ENCODE data around the gene ANKRD13D. TPM values are rescaled to one million over a fixed set of nuclear protein-coding genes. Genes with fewer than 3 reads are reported as not detected.

The ANKRD13D gene
- total RNA-seq: 10 to 100 TPM; 67.7 to 75.4 (median 69.8) TPM

DNA sequence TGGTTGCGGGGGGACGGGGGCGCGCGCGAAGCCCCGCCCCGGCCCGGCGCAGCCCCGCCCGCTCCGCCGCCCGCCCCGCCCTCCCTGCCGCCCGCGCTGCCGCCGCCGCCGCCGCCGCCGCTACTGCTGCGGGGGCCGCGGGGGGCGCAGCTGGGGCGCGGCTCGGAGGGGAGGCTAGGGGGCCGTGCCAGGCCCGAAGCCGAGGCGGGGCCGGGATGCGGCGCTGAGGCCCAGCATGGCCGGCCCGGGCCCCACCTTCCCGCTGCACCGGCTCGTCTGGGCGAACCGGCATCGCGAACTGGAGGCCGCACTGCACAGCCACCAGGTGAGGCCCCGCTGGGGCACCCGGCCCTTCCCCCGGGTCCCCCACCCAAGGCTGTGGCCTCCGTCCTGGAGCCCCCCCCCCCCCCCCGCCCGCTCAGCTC is at the start of gene ANKRD13D:
Gene ANKRD13D (plus strand): TSS at position 78 of the 425 bp plus-strand sequence. CDS start 158 bp downstream, at position 236.
- ATAC-seq (no peak), DNase-seq (no peak)
- peaks cover 63% of the 10 kb centered on the region for H3K4me1 Mint-ChIP-seq (ENCODE audit: low read depth)
- H3K27me3 Mint-ChIP-seq (ENCODE audit: low read depth): no peaks in the 10 kb centered on the region
- no peaks in the 10 kb centered on the region for H3K9me3 Mint-ChIP-seq
- H3K4me3 Mint-ChIP-seq: peak within 1 kb of the TSS; percentile 90
- peaks cover 11% of the 10 kb centered on the region for H3K36me3 Mint-ChIP-seq (ENCODE audit: insufficient read depth)

DNA sequence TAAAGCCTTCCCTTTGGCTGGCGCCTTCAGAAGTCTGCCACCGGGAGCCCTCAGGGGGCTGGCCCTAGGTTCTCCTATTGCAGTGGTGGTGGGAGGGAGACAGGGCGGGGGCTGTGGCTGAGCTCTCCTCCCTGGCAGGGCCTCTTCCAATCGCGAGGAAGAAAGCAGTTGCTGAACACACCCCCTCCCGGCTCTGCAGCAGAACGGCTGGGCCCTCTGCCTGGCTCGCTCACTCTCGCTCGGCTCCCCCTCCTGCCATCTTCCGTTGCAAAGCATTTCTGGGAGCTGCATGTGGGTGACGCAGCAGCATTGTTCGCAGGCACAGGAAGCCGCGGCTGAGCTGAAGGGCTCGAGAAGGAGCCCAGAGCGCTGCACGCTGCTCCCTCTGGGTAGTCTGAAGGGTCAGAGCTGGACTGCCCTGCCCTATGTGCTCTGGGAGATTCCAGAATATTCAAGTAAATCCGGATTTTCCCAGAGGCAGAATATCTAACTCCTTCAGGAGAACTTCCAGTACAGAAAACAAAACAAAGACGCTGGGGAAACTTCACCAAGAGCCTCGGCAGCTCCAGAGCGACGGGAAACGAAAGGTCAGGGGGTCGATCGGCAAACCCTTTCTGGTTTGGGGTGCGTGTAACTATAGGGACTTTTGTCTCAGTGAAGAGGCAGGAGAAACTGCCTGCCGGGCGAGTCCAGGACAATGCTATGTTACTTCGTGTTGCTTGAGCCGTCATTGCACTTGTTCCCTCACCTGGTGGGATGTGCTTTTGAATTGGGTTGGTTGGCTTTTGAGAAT is 49.1 kb upstream of the ANKRD13D start:
- Mint-ChIP-seq H3K27me3 (ENCODE audit: low read depth) (no peaks in the 10 kb centered on the region), H3K9me3 (no peaks in the 10 kb centered on the region), H3K4me3 (peak overlapping the region; percentile 100), H3K4me1 (ENCODE audit: low read depth) (peaks cover 46% of the 10 kb centered on the region), H3K36me3 (ENCODE audit: insufficient read depth) (peaks cover 37% of the 10 kb centered on the region)
- peak; percentile 91 to 96 for ATAC-seq
- peak; percentile 93 for DNase-seq

DNA sequence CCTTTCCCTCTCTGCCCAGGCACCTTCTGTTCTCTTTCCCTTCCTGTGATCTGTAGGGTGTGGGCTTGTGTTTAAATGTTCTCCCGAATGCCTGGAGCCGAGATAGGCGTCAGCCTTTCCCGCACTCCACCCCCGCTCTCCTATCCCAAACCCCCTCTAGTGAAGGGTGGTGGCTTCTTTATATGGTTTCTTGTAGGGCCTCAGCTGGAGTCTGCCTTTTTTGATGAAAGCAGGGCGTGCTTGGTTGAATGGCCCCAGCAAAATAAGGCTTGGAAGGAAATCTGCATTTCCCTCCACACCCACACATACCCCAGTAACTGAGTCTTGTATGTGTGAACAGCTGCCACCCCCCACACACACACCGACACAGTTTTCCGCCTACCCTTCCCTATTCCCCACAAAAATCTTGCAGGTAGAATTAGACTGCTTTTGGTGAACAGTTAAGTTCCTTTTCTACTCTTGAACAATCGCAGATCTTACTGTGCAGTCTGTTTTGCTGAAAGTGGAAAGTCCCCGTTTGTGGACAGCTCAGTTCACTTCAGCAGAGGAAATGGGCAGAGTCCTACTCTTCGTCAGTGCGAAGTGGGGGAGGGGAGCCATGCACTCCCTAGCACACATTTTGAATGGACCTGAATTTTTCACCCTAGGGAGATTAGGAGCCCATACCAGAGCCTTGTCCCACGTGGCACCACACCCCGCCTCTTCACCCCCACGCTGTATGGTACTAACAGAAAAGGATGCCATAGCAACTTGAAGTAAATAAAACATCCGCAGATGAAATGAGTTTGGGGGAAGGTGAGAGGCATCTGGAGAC is 48.3 kb upstream of the ANKRD13D start:
- DNase-seq (peak; percentile 66), ATAC-seq (peak; percentile 63)
- peaks cover 49% of the 10 kb centered on the region for H3K4me1 Mint-ChIP-seq (ENCODE audit: low read depth)
- H3K9me3 Mint-ChIP-seq: no peaks in the 10 kb centered on the region
- peaks cover 44% of the 10 kb centered on the region for H3K36me3 Mint-ChIP-seq (ENCODE audit: insufficient read depth)
- peak overlapping the region; percentile 100 for H3K4me3 Mint-ChIP-seq
- no peaks in the 10 kb centered on the region for H3K27me3 Mint-ChIP-seq (ENCODE audit: low read depth)

DNA sequence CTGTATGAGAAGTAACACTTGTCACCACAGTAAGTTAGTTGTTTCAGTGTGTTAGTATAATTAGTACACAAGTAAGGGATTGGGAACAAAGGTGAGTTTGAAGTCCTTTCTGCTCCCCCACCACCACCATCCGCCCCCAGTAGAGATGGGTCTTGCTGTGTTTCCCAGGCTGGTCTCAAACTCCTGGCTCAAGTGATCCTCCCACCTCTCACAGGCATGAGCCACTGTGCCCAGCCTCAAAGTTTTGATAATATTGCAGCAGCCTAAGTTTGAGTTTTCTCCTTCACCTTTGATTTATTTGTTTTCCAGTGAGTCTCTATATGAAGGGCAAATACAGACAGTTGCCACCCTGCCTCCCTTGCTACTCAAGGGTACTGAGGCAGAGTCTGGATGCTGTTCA is 46.6 kb upstream of the ANKRD13D start:
- ATAC-seq (no peak), DNase-seq (no peak)
- no peaks in the 10 kb centered on the region for H3K9me3 Mint-ChIP-seq
- H3K36me3 Mint-ChIP-seq (ENCODE audit: insufficient read depth): peaks cover 52% of the 10 kb centered on the region
- peaks cover 56% of the 10 kb centered on the region for H3K4me1 Mint-ChIP-seq (ENCODE audit: low read depth)
- H3K27me3 Mint-ChIP-seq (ENCODE audit: low read depth): no peaks in the 10 kb centered on the region
- peak overlapping the region; percentile 100 for H3K4me3 Mint-ChIP-seq

DNA sequence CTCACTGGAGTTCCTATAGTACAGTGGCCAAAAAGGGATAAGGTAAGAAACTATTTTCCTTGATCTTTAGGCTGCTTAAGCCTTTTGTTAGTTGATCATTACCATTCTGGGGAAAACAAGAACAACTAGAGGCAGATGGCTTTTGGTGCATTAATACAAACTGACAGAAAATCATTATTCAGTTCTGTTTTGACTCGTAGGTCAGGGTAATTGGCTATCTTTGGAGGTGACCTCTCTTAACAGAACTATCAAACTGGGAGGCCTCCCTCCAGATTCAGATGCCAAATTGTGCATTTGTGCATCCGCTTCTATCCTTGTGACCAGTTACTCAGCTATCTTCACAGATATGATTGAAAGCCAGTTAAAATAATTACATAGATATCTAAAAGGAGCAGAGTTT is 46.1 kb upstream of the ANKRD13D start:
- no peak for DNase-seq
- H3K4me1 Mint-ChIP-seq (ENCODE audit: low read depth): peaks cover 56% of the 10 kb centered on the region
- H3K27me3 Mint-ChIP-seq (ENCODE audit: low read depth): no peaks in the 10 kb centered on the region
- H3K4me3 Mint-ChIP-seq: peak overlapping the region; percentile 100
- peaks cover 55% of the 10 kb centered on the region for H3K36me3 Mint-ChIP-seq (ENCODE audit: insufficient read depth)
- H3K9me3 Mint-ChIP-seq: no peaks in the 10 kb centered on the region
- no peak for ATAC-seq

DNA sequence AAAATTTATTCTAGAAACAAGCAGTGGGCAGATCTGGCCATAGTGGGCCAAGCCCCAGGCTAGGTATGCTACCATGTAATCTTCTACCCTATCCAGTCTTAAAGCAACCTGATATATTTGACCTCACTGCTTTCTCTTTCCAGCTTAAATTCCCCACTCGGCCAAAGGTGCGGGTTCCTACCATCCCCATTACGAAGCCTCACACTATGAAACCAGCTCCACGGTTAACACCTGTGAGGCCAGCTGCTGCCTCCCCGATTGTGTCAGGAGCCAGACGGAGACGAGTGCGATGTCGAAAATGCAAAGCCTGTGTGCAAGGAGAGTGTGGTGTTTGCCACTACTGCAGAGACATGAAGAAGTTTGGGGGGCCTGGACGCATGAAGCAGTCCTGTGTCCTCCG is 44.1 kb upstream of the ANKRD13D start:
- Mint-ChIP-seq H3K36me3 (ENCODE audit: insufficient read depth) (peaks cover 70% of the 10 kb centered on the region), H3K4me1 (ENCODE audit: low read depth) (peaks cover 41% of the 10 kb centered on the region), H3K27me3 (ENCODE audit: low read depth) (no peaks in the 10 kb centered on the region), H3K9me3 (no peaks in the 10 kb centered on the region), H3K4me3 (no peak overlapping the region)
- no peak for ATAC-seq
- no peak for DNase-seq

DNA sequence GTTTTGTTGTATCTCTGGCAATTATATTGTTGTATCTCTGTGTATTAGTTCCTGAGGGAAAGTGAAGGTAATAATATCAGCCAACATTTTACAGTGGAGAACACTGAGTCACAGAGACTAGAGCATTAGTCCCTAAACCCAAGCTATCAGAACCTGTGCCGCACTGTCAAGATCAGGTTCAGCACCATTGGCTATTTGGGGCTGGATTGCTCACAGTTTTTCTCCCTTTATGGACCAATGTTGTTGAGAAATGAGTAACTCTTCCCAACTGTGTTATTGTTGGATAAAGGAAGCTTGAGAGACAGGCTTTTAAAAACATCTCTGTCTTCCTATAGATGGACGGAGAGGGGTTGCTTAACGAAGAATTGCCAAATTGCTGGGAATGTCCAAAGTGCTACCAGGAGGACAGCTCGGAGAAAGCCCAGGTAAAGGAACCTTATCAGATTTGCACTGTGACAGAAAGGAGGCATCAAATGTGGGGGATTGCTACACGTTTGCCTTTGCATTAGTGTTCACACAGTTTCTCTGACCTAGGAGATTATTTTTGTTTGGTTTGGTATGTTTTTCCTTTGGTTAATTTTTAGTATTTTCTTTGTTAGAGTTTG is 41.1 kb upstream of the ANKRD13D start:
- no peaks in the 10 kb centered on the region for H3K9me3 Mint-ChIP-seq
- peaks cover 59% of the 10 kb centered on the region for H3K36me3 Mint-ChIP-seq (ENCODE audit: insufficient read depth)
- peaks cover 45% of the 10 kb centered on the region for H3K4me1 Mint-ChIP-seq (ENCODE audit: low read depth)
- ATAC-seq (no peak), DNase-seq (no peak)
- no peak overlapping the region for H3K4me3 Mint-ChIP-seq
- H3K27me3 Mint-ChIP-seq (ENCODE audit: low read depth): no peaks in the 10 kb centered on the region

DNA sequence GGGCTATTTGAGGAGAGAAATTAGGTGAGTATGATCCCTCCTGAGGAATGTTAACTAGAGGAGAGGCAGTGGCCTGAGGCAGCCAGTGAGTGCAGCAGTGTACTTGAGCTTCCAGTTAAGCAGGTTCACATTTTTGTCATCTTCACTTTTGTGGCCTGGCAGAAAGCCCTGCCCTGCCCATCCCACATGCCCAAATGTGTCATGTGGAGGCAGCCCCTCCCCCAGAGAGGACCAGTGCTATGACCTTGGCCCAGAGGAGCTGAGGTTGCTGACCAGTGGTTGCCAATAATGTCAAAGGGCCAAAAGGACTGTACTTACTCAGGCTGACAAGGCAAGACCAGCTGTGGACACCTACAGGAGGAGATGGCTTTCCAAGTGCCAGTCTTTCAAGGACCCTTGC is 40.5 kb upstream of the ANKRD13D start:
- ATAC-seq: no peak
- peaks cover 62% of the 10 kb centered on the region for H3K36me3 Mint-ChIP-seq (ENCODE audit: insufficient read depth)

DNA sequence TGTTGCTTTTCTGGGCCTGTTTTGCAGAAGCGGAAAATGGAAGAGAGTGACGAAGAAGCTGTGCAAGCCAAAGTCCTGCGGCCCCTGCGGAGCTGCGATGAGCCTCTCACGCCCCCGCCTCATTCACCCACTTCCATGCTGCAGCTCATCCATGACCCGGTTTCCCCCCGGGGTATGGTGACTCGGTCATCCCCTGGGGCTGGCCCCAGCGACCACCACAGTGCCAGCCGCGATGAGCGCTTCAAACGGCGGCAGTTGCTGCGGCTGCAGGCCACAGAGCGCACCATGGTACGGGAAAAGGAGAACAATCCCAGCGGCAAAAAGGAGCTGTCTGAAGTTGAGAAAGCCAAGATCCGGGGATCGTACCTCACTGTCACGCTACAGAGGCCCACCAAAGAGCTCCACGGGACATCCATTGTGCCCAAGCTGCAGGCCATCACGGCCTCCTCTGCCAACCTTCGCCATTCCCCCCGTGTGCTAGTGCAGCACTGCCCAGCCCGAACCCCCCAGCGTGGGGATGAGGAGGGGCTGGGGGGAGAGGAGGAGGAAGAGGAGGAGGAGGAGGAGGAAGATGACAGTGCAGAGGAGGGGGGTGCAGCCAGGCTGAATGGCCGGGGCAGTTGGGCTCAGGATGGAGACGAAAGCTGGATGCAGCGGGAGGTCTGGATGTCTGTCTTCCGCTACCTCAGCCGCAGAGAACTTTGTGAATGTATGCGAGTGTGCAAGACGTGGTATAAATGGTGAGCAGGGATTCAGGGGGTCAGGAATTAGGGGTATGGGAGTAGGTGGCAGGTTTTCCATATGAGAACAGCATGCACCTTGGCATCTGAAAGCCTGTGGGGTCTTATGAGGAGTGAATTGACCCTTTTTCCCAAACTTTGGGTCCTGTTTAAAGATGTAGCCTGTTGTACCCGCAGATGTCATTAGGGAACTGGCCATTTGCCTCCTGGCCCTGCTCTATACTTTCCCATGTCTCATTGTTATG is 38.8 kb upstream of the ANKRD13D start:
- Mint-ChIP-seq H3K27me3 (ENCODE audit: low read depth) (no peaks in the 10 kb centered on the region), H3K4me1 (ENCODE audit: low read depth) (peaks cover 45% of the 10 kb centered on the region), H3K36me3 (ENCODE audit: insufficient read depth) (peaks cover 64% of the 10 kb centered on the region), H3K4me3 (no peak overlapping the region), H3K9me3 (no peaks in the 10 kb centered on the region)
- no peak for DNase-seq
- no peak for ATAC-seq

More for the DNA sequence above, 40.5 kb upstream of the ANKRD13D start:
- H3K27me3 Mint-ChIP-seq (ENCODE audit: low read depth): no peaks in the 10 kb centered on the region
- H3K9me3 Mint-ChIP-seq: no peaks in the 10 kb centered on the region
- H3K4me3 Mint-ChIP-seq: no peak overlapping the region
- no peak for DNase-seq
- H3K4me1 Mint-ChIP-seq (ENCODE audit: low read depth): peaks cover 45% of the 10 kb centered on the region

DNA sequence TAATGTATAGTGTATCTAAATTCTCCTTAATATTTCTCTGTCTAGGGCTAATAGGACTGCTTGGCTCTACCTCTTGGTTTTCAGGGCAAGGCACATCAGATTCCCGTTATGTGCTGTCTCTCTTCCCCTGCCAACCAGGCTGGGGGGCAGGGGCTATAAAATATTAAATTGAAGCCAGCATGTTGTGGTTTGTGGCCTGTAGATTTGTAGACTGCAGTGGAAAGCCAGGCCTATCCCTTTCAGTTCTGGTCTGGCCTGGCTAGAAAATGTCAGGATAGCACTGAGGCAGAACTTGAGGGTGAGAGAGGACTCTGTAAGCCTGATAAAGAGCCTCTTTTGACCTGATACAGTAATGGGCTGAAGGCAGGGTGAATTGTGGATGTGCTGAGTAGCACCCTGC is 37.3 kb upstream of the ANKRD13D start:
- H3K4me3 Mint-ChIP-seq: no peak overlapping the region
- peaks cover 60% of the 10 kb centered on the region for H3K36me3 Mint-ChIP-seq (ENCODE audit: insufficient read depth)
- no peaks in the 10 kb centered on the region for H3K27me3 Mint-ChIP-seq (ENCODE audit: low read depth)
- H3K4me1 Mint-ChIP-seq (ENCODE audit: low read depth): peaks cover 37% of the 10 kb centered on the region
- no peak for DNase-seq
- H3K9me3 Mint-ChIP-seq: no peaks in the 10 kb centered on the region
- no peak for ATAC-seq

DNA sequence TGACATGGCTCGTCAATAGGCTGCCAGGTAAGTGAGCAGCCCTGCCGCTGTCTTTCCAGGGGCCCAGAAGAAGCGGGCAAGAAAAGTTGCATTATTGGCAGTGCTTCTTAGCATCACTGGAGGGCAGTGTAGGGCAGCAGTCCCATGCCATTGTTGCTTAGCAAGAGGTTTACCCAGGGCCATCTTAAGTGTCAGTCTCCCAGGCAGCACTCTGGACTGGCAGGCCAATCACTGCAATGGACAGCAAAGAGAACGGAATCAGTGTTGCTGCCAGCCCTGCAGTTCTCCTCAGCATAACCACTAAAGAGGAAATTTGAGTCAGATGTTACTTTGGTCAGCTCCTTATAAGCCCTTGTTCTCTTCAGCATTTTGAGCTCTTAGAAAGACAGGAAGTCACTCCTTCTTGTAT is 36.3 kb upstream of the ANKRD13D start:
- peaks cover 37% of the 10 kb centered on the region for H3K4me1 Mint-ChIP-seq (ENCODE audit: low read depth)
- ATAC-seq: peak; percentile 49
- no peak for DNase-seq
- peaks cover 63% of the 10 kb centered on the region for H3K36me3 Mint-ChIP-seq (ENCODE audit: insufficient read depth)
- H3K9me3 Mint-ChIP-seq: no peaks in the 10 kb centered on the region
- no peaks in the 10 kb centered on the region for H3K27me3 Mint-ChIP-seq (ENCODE audit: low read depth)
- H3K4me3 Mint-ChIP-seq: no peak overlapping the region

DNA sequence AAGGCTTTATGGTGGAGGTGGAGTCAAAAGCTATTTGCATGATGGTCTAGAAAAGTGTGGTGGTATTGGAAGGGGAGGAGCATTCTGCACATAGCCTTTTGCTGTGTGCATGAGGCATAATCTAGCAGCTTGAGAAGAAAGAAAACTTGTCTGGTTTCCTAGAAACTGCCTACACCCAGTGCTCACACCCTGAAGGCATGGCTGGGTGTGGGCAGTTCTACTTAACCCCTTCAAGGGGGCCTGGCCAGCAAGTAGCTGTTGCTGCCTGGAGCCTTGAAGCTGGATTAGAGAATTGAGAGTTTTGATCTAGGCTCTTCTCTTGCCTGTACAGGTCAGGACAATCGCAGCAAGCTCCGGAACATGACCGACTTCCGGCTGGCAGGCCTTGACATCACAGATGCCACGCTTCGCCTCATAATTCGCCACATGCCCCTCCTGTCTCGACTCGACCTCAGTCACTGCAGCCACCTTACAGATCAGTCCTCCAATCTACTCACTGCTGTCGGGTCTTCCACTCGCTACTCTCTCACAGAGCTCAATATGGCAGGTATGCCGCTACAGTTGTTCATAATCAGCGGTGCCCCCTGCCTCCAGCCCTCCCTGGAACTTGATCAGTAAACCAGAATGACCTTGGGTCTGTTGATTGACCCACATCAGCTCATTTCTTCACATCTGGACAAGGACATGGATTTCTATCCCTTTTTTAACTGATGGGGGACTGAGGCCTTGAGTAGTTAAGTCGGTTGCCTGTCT is 35.1 kb upstream of the ANKRD13D start:
- H3K27me3 Mint-ChIP-seq (ENCODE audit: low read depth): no peaks in the 10 kb centered on the region
- peak overlapping the region; percentile 22 for H3K4me3 Mint-ChIP-seq
- H3K4me1 Mint-ChIP-seq (ENCODE audit: low read depth): peaks cover 37% of the 10 kb centered on the region

DNA sequence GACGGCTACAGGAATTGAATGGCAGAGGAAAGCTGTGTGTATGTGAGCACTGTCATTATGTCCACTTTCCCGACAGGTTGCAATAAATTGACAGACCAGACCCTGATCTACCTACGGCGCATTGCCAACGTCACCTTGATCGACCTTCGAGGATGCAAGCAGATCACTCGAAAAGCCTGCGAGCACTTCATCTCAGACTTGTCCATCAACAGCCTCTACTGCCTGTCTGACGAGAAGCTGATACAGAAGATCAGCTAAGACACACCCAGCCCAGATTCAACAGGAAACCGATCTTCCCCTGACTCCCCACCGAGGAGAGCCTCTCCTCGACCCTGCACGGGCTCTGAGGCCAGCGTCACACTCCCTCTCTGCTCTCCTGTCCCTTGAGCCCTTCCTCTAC is 34.3 kb upstream of the ANKRD13D start:
- no peak overlapping the region for H3K4me3 Mint-ChIP-seq
- H3K36me3 Mint-ChIP-seq (ENCODE audit: insufficient read depth): peaks cover 47% of the 10 kb centered on the region
- no peaks in the 10 kb centered on the region for H3K27me3 Mint-ChIP-seq (ENCODE audit: low read depth)
- ATAC-seq (no peak), DNase-seq (no peak)
- H3K4me1 Mint-ChIP-seq (ENCODE audit: low read depth): peaks cover 37% of the 10 kb centered on the region
- no peaks in the 10 kb centered on the region for H3K9me3 Mint-ChIP-seq

More for the DNA sequence above, 35.1 kb upstream of the ANKRD13D start:
- Mint-ChIP-seq H3K9me3 (no peaks in the 10 kb centered on the region), H3K36me3 (ENCODE audit: insufficient read depth) (peaks cover 54% of the 10 kb centered on the region)
- DNase-seq (no peak), ATAC-seq (peak in 1 of 2 donors; percentile 56)

Measured in activated T-cell treated with anti-CD3 and anti-CD28 coated beads, Interleukin-2, amount 50 U/mL, for 4 hours (primary cell).